Upper lobe of right lung (tissue), 1 donor: Measurements from ENCODE around the gene ZER1. TPM values are rescaled to one million over a fixed set of nuclear protein-coding genes. Genes with fewer than 3 reads are reported as not detected.

Source experiments
- ATAC-seq: fragments of 200-7000 bp; cut with Tn5 transposase; one replicate; pipeline ENCODE4 v1.9.1; 2020; ENCODE audit warnings: mild to moderate bottlenecking, moderate library complexity
- DNase-seq: peaks from one replicate; pipeline ENCODE4 v3.0.0-alpha.2; 2020
- H3K27ac ChIP-seq: fragments of 200-600 bp; one replicate; pipeline ENCODE4 v1.8.0; 2022
- H3K27me3 ChIP-seq: fragments of 200-600 bp; one replicate; pipeline ENCODE4 v1.8.0; 2022; ENCODE audit warnings: mild to moderate bottlenecking
- H3K36me3 ChIP-seq: fragments of 200-600 bp; one replicate; pipeline ENCODE4 v1.8.0; 2022
- H3K4me1 ChIP-seq: fragments of 200-600 bp; one replicate; pipeline ENCODE4 v1.8.0; 2022
- H3K4me3 ChIP-seq: fragments of 200-600 bp; one replicate; pipeline ENCODE4 v1.8.0; 2022; ENCODE audit warnings: mild to moderate bottlenecking
- H3K9me3 ChIP-seq: fragments of 200-600 bp; one replicate; pipeline ENCODE4 v1.8.0; 2022
- intact Hi-C: fragments of 100-400 bp; cut with DNase I; formaldehyde crosslinking; loops from one replicate; pipeline ENCODE4 v1.11.0; 2022
- long read RNA-seq: library from polyadenylated mRNA; unstranded; transcript quantifications from one replicate; pipeline ENCODE4 v2.0.0, GENCODE V29; 2021
- total RNA-seq: library from RNA; stranded (reverse); fragmentation: NEBNext Ultra II Directional; extraction: Animal tissue kit (Norgen Biotek cat#: 25700); gene quantifications from one replicate; pipeline ENCODE4 v1.2.1, GENCODE V29; 2021
- TF ChIP-seq, protein P1 (sequence below): fragments of 200-600 bp; IDR thresholded peaks from one replicate; pipeline ENCODE4 v1.8.0; 2022; ENCODE audit warnings: antibody characterized with exemption
- donor health status: DM: no; HTN: yes; CAD: no; lungs with severe emphysema.

The ZER1 gene
- 32.0 TPM for total RNA-seq
- long read RNA-seq, full-length matches to known transcripts = 43 of 104 reads
- long read RNA-seq, partial matches to known transcripts = 14 of 104 reads
- long read RNA-seq, other reads (novel, unspliced or antisense) = 47 of 104 reads

- Histone ChIP-seq H3K27me3 (no peaks in the 10 kb centered on the region), H3K36me3 (peaks cover 8% of the 10 kb centered on the region), H3K9me3 (no peaks in the 10 kb centered on the region), H3K27ac (peak within 1 kb of the TSS; percentile 99), H3K4me1 (peaks cover 16% of the 10 kb centered on the region), H3K4me3 (peak within 1 kb of the TSS; percentile 91)
- intact Hi-C loops = no loop called here
- DNase-seq (peak; percentile 97), ATAC-seq (peak; percentile 98)
- TF ChIP-seq, protein P1, sequence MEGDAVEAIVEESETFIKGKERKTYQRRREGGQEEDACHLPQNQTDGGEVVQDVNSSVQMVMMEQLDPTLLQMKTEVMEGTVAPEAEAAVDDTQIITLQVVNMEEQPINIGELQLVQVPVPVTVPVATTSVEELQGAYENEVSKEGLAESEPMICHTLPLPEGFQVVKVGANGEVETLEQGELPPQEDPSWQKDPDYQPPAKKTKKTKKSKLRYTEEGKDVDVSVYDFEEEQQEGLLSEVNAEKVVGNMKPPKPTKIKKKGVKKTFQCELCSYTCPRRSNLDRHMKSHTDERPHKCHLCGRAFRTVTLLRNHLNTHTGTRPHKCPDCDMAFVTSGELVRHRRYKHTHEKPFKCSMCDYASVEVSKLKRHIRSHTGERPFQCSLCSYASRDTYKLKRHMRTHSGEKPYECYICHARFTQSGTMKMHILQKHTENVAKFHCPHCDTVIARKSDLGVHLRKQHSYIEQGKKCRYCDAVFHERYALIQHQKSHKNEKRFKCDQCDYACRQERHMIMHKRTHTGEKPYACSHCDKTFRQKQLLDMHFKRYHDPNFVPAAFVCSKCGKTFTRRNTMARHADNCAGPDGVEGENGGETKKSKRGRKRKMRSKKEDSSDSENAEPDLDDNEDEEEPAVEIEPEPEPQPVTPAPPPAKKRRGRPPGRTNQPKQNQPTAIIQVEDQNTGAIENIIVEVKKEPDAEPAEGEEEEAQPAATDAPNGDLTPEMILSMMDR = no peak
Observed at GRCh38 chr9:128771745-128772519, at the start of gene ZER1. Gene ZER1 (minus strand): TSS chr9:128771927. CDS start chr9:128755565, 16,362 bp downstream.

- intact Hi-C loops = no loop called here
- TF ChIP-seq, protein P1 = no peak
- Histone ChIP-seq H3K4me3 (no peak overlapping the region), H3K9me3 (no peaks in the 10 kb centered on the region), H3K27me3 (no peaks in the 10 kb centered on the region), H3K27ac (no peak overlapping the region), H3K4me1 (peaks cover 11% of the 10 kb centered on the region), H3K36me3 (peaks cover 33% of the 10 kb centered on the region)
- ATAC-seq (no peak), DNase-seq (no peak)
Observed at GRCh38 chr9:128820665-128821583, 49.2 kb upstream of the ZER1 start.

- DNase-seq (no peak), ATAC-seq (no peak)
- Histone ChIP-seq H3K27me3 (no peaks in the 10 kb centered on the region), H3K4me1 (peaks cover 11% of the 10 kb centered on the region), H3K36me3 (peaks cover 24% of the 10 kb centered on the region), H3K4me3 (peak overlapping the region; percentile 77), H3K27ac (no peak overlapping the region), H3K9me3 (no peaks in the 10 kb centered on the region)
- TF ChIP-seq, protein P1 = no peak
- intact Hi-C loops = no loop called here
Observed at GRCh38 chr9:128819716-128820664, 48.3 kb upstream of the ZER1 start.

DNA sequence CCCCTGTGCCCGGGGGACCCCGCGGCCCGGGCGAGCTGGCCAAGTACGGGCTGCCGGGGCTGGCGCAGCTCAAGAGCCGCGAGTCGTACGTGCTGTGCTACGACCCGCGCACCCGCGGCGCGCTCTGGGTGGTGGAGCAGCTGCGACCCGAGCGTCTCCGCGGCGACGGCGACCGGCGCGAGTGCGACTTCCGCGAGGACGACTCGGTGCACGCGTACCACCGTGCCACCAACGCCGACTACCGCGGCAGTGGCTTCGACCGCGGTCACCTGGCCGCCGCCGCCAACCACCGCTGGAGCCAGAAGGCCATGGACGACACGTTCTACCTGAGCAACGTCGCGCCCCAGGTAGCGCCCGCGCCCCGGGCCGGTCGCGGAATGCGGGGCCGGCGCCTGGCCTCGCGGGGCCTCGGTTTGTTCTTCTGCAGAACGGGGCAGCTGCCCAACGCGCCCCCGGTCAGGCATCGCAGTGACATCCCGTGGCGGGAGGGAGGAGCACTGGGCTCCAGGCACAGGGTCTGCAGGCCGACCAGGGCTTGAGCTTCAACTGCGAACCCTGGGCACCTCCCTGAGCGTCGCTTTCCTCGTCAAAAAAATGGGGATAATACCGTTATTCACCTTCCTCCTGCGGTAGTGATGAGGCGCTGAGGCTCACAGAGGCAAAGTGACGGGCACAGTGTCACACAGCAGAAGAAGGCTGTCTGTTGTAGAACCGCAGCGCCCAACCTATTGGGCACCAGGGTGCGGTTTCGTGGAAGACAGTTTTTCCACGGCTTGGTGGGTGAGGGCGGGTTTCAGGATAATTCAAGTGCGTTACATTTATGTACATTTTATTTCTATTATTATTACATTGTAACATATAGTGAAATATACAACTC lies 47.4 kb upstream of the ZER1 start:
- DNase-seq (peak; percentile 81), ATAC-seq (peak; percentile 42)
- Histone ChIP-seq H3K27me3 (no peaks in the 10 kb centered on the region), H3K27ac (peak overlapping the region; percentile 83), H3K4me3 (peak overlapping the region; percentile 77), H3K9me3 (no peaks in the 10 kb centered on the region), H3K36me3 (peaks cover 17% of the 10 kb centered on the region), H3K4me1 (peaks cover 11% of the 10 kb centered on the region)
- TF ChIP-seq, protein P1 = no peak
- intact Hi-C loops = no loop called here
